ENCODE data around the gene ZNF20. TPM values are rescaled to one million over a fixed set of nuclear protein-coding genes. Genes with fewer than 3 reads are reported as not detected.
"Not testable (repeated sequence)": the region's sequence is repeated elsewhere in the genome, so short reads cannot be mapped to it uniquely, and the experiment has no call there.

Gene ZNF20
- total RNA-seq, 2 experiments from 2014 or later = 3.2 to 4.1 TPM

- Mint-ChIP-seq H3K9me3 (ENCODE audit: insufficient read depth) (peaks cover 57% of the 10 kb centered on the region), H3K4me3 (no peak overlapping the region), H3K27me3 (ENCODE audit: low read depth) (no peaks in the 10 kb centered on the region), H3K4me1 (ENCODE audit: low read depth) (no peaks in the 10 kb centered on the region), H3K36me3 (ENCODE audit: low read depth) (peaks cover 58% of the 10 kb centered on the region), H3K27ac (no peak overlapping the region)
- POLR2A ChIA-PET = interaction anchor here (0.6 kb wide), 1 partner anchor 27 kb away, joined by 3 read pairs; no protein-coding TSS in a partner anchor
- ATAC-seq (no peak), DNase-seq (no peak)
- CTCF ChIA-PET = interaction anchor here (0.7 to 1.2 kb wide), 2 partner anchors 9 to 14 kb away, joined by 3 read pairs; no protein-coding TSS in a partner anchor
These were observed 28.1 kb downstream of the ZNF20 start for GRCh38 chr19:12111943-12112637.

- ChIA-PET POLR2A (no interaction called here), CTCF (interaction anchor here (0.7 to 1.2 kb wide), 2 partner anchors 8 to 15 kb away, joined by 3 read pairs; no protein-coding TSS in a partner anchor)
- peaks cover 58% of the 10 kb centered on the region for H3K36me3 Mint-ChIP-seq (ENCODE audit: low read depth)
- H3K27me3 Mint-ChIP-seq (ENCODE audit: low read depth) = no peaks in the 10 kb centered on the region
- peaks cover 59% of the 10 kb centered on the region for H3K9me3 Mint-ChIP-seq (ENCODE audit: insufficient read depth)
- H3K27ac Mint-ChIP-seq = no peak overlapping the region
- no peak for DNase-seq
- H3K4me1 Mint-ChIP-seq (ENCODE audit: low read depth) = no peaks in the 10 kb centered on the region
- no peak overlapping the region for H3K4me3 Mint-ChIP-seq
- no peak for ATAC-seq
These were observed 29.0 kb downstream of the ZNF20 start for GRCh38 chr19:12111176-12111575.

GRCh38 chr19:12103909-12104308 is 36.2 kb downstream of the ZNF20 start:
- CTCF ChIA-PET = interaction anchor here (1.2 to 1.6 kb wide), 2 partner anchors 8 to 13 kb away, joined by 3 read pairs; no protein-coding TSS in a partner anchor

GRCh38 chr19:12098040-12098439 is 42.1 kb downstream of the ZNF20 start:
- ATAC-seq (no peak), DNase-seq (no peak)
- Mint-ChIP-seq H3K9me3 (ENCODE audit: insufficient read depth) (peaks cover 46% of the 10 kb centered on the region), H3K36me3 (ENCODE audit: low read depth) (peaks cover 56% of the 10 kb centered on the region), H3K27ac (no peak overlapping the region), H3K4me3 (no peak overlapping the region), H3K27me3 (ENCODE audit: low read depth) (no peaks in the 10 kb centered on the region), H3K4me1 (ENCODE audit: low read depth) (peaks cover 9% of the 10 kb centered on the region)
- CTCF ChIA-PET = interaction anchor here (1.8 to 2.1 kb wide), 2 partner anchors 38 to 43 kb away, joined by 4 to 6 read pairs; no protein-coding TSS in a partner anchor
- POLR2A ChIA-PET = no interaction called here

More at GRCh38 chr19:12103909-12104308, 36.2 kb downstream of the ZNF20 start:
- ATAC-seq; H3K4me1 Mint-ChIP-seq (ENCODE audit: low read depth); POLR2A ChIA-PET; H3K4me3 Mint-ChIP-seq; H3K27me3 Mint-ChIP-seq (ENCODE audit: low read depth); H3K27ac Mint-ChIP-seq; DNase-seq: not testable (repeated sequence)
- peaks cover 35% of the 10 kb centered on the region for H3K36me3 Mint-ChIP-seq (ENCODE audit: low read depth)
- peaks cover 47% of the 10 kb centered on the region for H3K9me3 Mint-ChIP-seq (ENCODE audit: insufficient read depth)

- H3K9me3 Mint-ChIP-seq (ENCODE audit: insufficient read depth) = peaks cover 33% of the 10 kb centered on the region
- peaks cover 17% of the 10 kb centered on the region for H3K4me1 Mint-ChIP-seq (ENCODE audit: low read depth)
- ATAC-seq (no peak), DNase-seq (no peak)
- POLR2A ChIA-PET = no interaction called here
- peaks cover 46% of the 10 kb centered on the region for H3K36me3 Mint-ChIP-seq (ENCODE audit: low read depth)
- H3K27me3 Mint-ChIP-seq (ENCODE audit: low read depth) = no peaks in the 10 kb centered on the region
- H3K27ac Mint-ChIP-seq = no peak overlapping the region
- CTCF ChIA-PET = no interaction called here
- no peak overlapping the region for H3K4me3 Mint-ChIP-seq
These were observed 44.9 kb downstream of the ZNF20 start for GRCh38 chr19:12095111-12095790.

GRCh38 chr19:12093777-12094176 is 46.4 kb downstream of the ZNF20 start:
- ATAC-seq = no peak

GRCh38 chr19:12092956-12093355 is 47.2 kb downstream of the ZNF20 start:
- H3K27me3 Mint-ChIP-seq (ENCODE audit: low read depth) = no peaks in the 10 kb centered on the region
- ATAC-seq (no peak), DNase-seq (no peak)
- peak overlapping the region; percentile 84 for H3K4me3 Mint-ChIP-seq
- peak overlapping the region; percentile 77 for H3K27ac Mint-ChIP-seq
- peaks cover 16% of the 10 kb centered on the region for H3K9me3 Mint-ChIP-seq (ENCODE audit: insufficient read depth)
- ChIA-PET CTCF (interaction anchor here (2.2 to 4.2 kb wide), 4 partner anchors 47 to 170 kb away, joined by 6 to 39 read pairs (median 20); partner anchors contain the start of genes ZNF20, ZNF625 and ZNF700), POLR2A (interaction anchor here (1.1 to 2.0 kb wide), 3 partner anchors 47 to 240 kb away, joined by 5 to 6 read pairs (median 6); partner anchors contain the start of genes ZNF20 and ZNF700)
- H3K36me3 Mint-ChIP-seq (ENCODE audit: low read depth) = peaks cover 23% of the 10 kb centered on the region
- H3K4me1 Mint-ChIP-seq (ENCODE audit: low read depth) = peaks cover 17% of the 10 kb centered on the region

More at GRCh38 chr19:12093777-12094176, 46.4 kb downstream of the ZNF20 start:
- no peak overlapping the region for H3K27ac Mint-ChIP-seq
- POLR2A ChIA-PET = no interaction called here
- H3K4me3 Mint-ChIP-seq = peak overlapping the region; percentile 84
- H3K4me1 Mint-ChIP-seq (ENCODE audit: low read depth) = peaks cover 17% of the 10 kb centered on the region
- CTCF ChIA-PET = no interaction called here
- DNase-seq = no peak
- peaks cover 22% of the 10 kb centered on the region for H3K9me3 Mint-ChIP-seq (ENCODE audit: insufficient read depth)
- no peaks in the 10 kb centered on the region for H3K27me3 Mint-ChIP-seq (ENCODE audit: low read depth)
- peaks cover 32% of the 10 kb centered on the region for H3K36me3 Mint-ChIP-seq (ENCODE audit: low read depth)

GRCh38 chr19:12092065-12092867 is 47.9 kb downstream of the ZNF20 start:
- H3K27me3 Mint-ChIP-seq (ENCODE audit: low read depth) = no peaks in the 10 kb centered on the region
- ATAC-seq (peak; percentile 94), DNase-seq (peak; percentile 84)
- peaks cover 14% of the 10 kb centered on the region for H3K9me3 Mint-ChIP-seq (ENCODE audit: insufficient read depth)
- CTCF ChIA-PET = interaction anchor here (1.4 to 4.2 kb wide), 8 partner anchors 9 to 169 kb away, joined by 3 to 39 read pairs (median 16); partner anchors contain the start of genes ZNF20, ZNF625 and ZNF700
- peak overlapping the region; percentile 84 for H3K4me3 Mint-ChIP-seq
- peaks cover 17% of the 10 kb centered on the region for H3K4me1 Mint-ChIP-seq (ENCODE audit: low read depth)
- POLR2A ChIA-PET = interaction anchor here (1.1 to 2.0 kb wide), 3 partner anchors 48 to 241 kb away, joined by 5 to 6 read pairs (median 6); partner anchors contain the start of genes ZNF20 and ZNF700
- H3K27ac Mint-ChIP-seq = peak overlapping the region; percentile 88
- H3K36me3 Mint-ChIP-seq (ENCODE audit: low read depth) = peaks cover 20% of the 10 kb centered on the region

- H3K9me3 Mint-ChIP-seq (ENCODE audit: insufficient read depth) = peaks cover 7% of the 10 kb centered on the region
- peaks cover 13% of the 10 kb centered on the region for H3K36me3 Mint-ChIP-seq (ENCODE audit: low read depth)
- H3K27ac Mint-ChIP-seq = no peak overlapping the region
- ATAC-seq (no peak), DNase-seq (peak; percentile 81)
- CTCF ChIA-PET = interaction anchor here (0.6 to 4.2 kb wide), 31 partner anchors 12 to 643 kb away, joined by 3 to 39 read pairs (median 4); partner anchors contain the start of genes TRIR, ZNF136, ZNF20 and ZNF442
- H3K4me3 Mint-ChIP-seq = peak overlapping the region; percentile 37
- POLR2A ChIA-PET = interaction anchor here (0.5 to 2.0 kb wide), 2 partner anchors 46 to 50 kb away, joined by 3 to 6 read pairs; partner anchors contain the start of gene ZNF20
- H3K4me1 Mint-ChIP-seq (ENCODE audit: low read depth) = peaks cover 17% of the 10 kb centered on the region
- no peaks in the 10 kb centered on the region for H3K27me3 Mint-ChIP-seq (ENCODE audit: low read depth)
These were observed 49.3 kb downstream of the ZNF20 start for GRCh38 chr19:12090807-12091206.

GRCh38 chr19:12085074-12085818 is 54.9 kb downstream of the ZNF20 start:
- peaks cover 17% of the 10 kb centered on the region for H3K9me3 Mint-ChIP-seq (ENCODE audit: insufficient read depth)
- ChIA-PET POLR2A (interaction anchor here (1.0 kb wide), 1 partner anchor 27 kb away, joined by 3 read pairs; no protein-coding TSS in a partner anchor), CTCF (interaction anchor here (0.8 kb wide), 1 partner anchor 55 kb away, joined by 3 read pairs; no protein-coding TSS in a partner anchor)
- H3K4me3 Mint-ChIP-seq = no peak overlapping the region
- DNase-seq (no peak), ATAC-seq (no peak)
- H3K27me3 Mint-ChIP-seq (ENCODE audit: low read depth) = no peaks in the 10 kb centered on the region
- H3K27ac Mint-ChIP-seq = no peak overlapping the region
- H3K36me3 Mint-ChIP-seq (ENCODE audit: low read depth) = no peaks in the 10 kb centered on the region
- H3K4me1 Mint-ChIP-seq (ENCODE audit: low read depth) = no peaks in the 10 kb centered on the region

Data from activated CD8-positive, alpha-beta T cell treated with anti-CD3 and anti-CD28 coated beads, Interleukin-2, amount 10 ng/mL, durations not matched to agents 7 days and 5 days (primary cell).